Upper lobe of left lung (tissue), 6 donors: ENCODE data around the gene CCDC201. TPM values are rescaled to one million over a fixed set of nuclear protein-coding genes. Genes with fewer than 3 reads are reported as not detected.

ENCODE experiments used
- ATAC-seq, 2 donors: fragments of 200-7000 bp; cut with Tn5 transposase; one replicate each; pipeline ENCODE4 v1.9.1; 2022; ENCODE audit warnings: mild to moderate bottlenecking in 2 of 2, moderate library complexity in 2 of 2; ENCODE audit not compliant: low FRiP score in 2 of 2
- DNase-seq, 2 donors: peaks; one replicate each; pipeline ENCODE4 v3.0.0-alpha.2; 2019 to 2020
- H3K27ac ChIP-seq, 4 donors: fragments of 200-600 bp; sonication (generic); one replicate each; pipeline ENCODE4 v1.5.1; 2016 to 2019
- H3K27me3 ChIP-seq, 4 donors: fragments of 200-600 bp; sonication (generic); one replicate each; pipeline ENCODE4 v1.5.1; 2017 to 2019
- H3K36me3 ChIP-seq, 4 donors: fragments of 200-600 bp; sonication (generic); one replicate each; pipeline ENCODE4 v1.5.1; 2016 to 2019
- H3K4me1 ChIP-seq, 4 donors: fragments of 200-600 bp; sonication (generic); one replicate each; pipeline ENCODE4 v1.5.1; 2018 to 2019
- H3K4me3 ChIP-seq, 4 donors: fragments of 200-600 bp; sonication (generic); one replicate each; pipeline ENCODE4 v1.5.1; 2017 to 2019; ENCODE audit warnings: mild to moderate bottlenecking in 2 of 4, moderate library complexity in 1 of 4
- H3K9me3 ChIP-seq, 4 donors: fragments of 200-600 bp; sonication (generic); one replicate each; pipeline ENCODE4 v1.5.1; 2018 to 2019
- EP300 ChIP-seq, 4 donors: sonication (generic); formaldehyde crosslinking; IDR thresholded peaks; one replicate each; pipeline ENCODE4 v1.5.1; 2017; ENCODE audit warnings: antibody characterized with exemption in 4 of 4, control low read depth in 2 of 4
- POLR2A ChIP-seq, 4 donors: fragments of 450-650 bp; IDR thresholded peaks; one replicate each; pipeline ENCODE4 v1.5.1; 2016 to 2017; ENCODE audit warnings: antibody characterized with exemption in 4 of 4, mild to moderate bottlenecking in 2 of 4
- POLR2AphosphoS5 ChIP-seq, 2 donors: sonication (generic); formaldehyde crosslinking; IDR thresholded peaks; one replicate each; pipeline ENCODE4 v1.5.1; 2017; ENCODE audit warnings: antibody characterized with exemption in 2 of 2
- WGBS, 2 donors: methylation state at CpG; one replicate each; pipeline ENCODE4 v1.1.5; 2017 to 2018; 5-methylcytosine and 5-hydroxymethylcytosine counted together
- total RNA-seq, 6 donors: library from RNA; depleted of rRNA in 4 of 6; stranded (reverse); fragments of >200 nt in 4 of 6; gene quantifications; one replicate each; pipeline versions ENCODE4 v1.1.0 to v1.2.1, GENCODE V29; 2016 to 2021
- TF ChIP-seq, protein P1 (sequence below), 6 experiments: fragments of 450-650 bp in 4 of 6; fragments of 200-600 bp in 2 of 6; sonication (generic) in 2 of 6; IDR thresholded peaks; one replicate each; pipeline ENCODE4 v1.5.1; 2016 to 2019; ENCODE audit warnings: antibody characterized with exemption in 6 of 6
- donor health status: DM: no; HTN: no; CAD: no; lungs with moderate emphysema.
- donor health status: DM: no; HTN: yes; CAD: no; lungs with severe emphysema.

The CCDC201 gene, protein sequence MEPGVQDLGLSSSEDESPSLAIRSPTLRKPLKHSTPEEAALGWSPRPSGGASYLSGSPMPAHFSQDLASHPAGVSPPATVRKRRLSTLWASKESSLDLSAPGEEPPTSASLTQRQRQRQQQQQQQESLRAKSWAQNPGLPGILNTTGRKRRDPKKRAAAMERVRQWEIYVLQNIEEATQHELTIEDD
- not detected for total RNA-seq

DNA sequence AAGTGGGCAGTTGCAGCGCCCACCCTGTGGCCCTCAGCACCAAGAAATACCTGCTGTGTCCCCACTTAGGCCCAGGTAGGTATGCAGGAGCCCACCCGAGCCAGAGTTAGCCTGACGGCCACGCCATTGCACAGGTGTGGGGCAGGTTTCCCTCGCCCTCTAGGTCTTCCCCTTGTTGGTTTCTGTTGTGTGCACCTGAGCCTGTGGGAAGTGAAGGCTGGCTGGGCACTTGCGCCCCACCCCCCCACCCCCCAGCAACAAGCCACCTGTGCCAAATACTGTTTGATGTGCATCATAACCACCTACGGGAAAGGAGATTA lies at the start of gene CCDC201:
Gene CCDC201 (minus strand): TSS at position 48 of the 320 bp plus-strand sequence. CDS start 75 bp downstream, outside the sequence.
- Histone ChIP-seq H3K9me3 (peaks cover 0 to 1% (median under 1%) of the 10 kb centered on the region in 4 donors), H3K4me3 (no peak within 1 kb of the TSS), H3K36me3 (no peaks in the 10 kb centered on the region), H3K27me3 (no peaks in the 10 kb centered on the region), H3K27ac (no peak within 1 kb of the TSS), H3K4me1 (no peaks in the 10 kb centered on the region)
- ATAC-seq, result no peak
- TF ChIP-seq POLR2AphosphoS5 (IDR thresholded peaks at IDR 0.05), result no peak
- no peak for TF ChIP-seq POLR2A (IDR thresholded peaks at IDR 0.05)
- TF ChIP-seq EP300 (IDR thresholded peaks at IDR 0.05), result no peak
- TF ChIP-seq, protein P1, sequence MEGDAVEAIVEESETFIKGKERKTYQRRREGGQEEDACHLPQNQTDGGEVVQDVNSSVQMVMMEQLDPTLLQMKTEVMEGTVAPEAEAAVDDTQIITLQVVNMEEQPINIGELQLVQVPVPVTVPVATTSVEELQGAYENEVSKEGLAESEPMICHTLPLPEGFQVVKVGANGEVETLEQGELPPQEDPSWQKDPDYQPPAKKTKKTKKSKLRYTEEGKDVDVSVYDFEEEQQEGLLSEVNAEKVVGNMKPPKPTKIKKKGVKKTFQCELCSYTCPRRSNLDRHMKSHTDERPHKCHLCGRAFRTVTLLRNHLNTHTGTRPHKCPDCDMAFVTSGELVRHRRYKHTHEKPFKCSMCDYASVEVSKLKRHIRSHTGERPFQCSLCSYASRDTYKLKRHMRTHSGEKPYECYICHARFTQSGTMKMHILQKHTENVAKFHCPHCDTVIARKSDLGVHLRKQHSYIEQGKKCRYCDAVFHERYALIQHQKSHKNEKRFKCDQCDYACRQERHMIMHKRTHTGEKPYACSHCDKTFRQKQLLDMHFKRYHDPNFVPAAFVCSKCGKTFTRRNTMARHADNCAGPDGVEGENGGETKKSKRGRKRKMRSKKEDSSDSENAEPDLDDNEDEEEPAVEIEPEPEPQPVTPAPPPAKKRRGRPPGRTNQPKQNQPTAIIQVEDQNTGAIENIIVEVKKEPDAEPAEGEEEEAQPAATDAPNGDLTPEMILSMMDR (IDR thresholded peaks at IDR 0.05), result no peak
- WGBS, 2 donors, result 88 to 98% methylated on average over 5 to 7 of the region's 7 CpGs
- peak in 1 of 2 donors; percentile 27 for DNase-seq

DNA sequence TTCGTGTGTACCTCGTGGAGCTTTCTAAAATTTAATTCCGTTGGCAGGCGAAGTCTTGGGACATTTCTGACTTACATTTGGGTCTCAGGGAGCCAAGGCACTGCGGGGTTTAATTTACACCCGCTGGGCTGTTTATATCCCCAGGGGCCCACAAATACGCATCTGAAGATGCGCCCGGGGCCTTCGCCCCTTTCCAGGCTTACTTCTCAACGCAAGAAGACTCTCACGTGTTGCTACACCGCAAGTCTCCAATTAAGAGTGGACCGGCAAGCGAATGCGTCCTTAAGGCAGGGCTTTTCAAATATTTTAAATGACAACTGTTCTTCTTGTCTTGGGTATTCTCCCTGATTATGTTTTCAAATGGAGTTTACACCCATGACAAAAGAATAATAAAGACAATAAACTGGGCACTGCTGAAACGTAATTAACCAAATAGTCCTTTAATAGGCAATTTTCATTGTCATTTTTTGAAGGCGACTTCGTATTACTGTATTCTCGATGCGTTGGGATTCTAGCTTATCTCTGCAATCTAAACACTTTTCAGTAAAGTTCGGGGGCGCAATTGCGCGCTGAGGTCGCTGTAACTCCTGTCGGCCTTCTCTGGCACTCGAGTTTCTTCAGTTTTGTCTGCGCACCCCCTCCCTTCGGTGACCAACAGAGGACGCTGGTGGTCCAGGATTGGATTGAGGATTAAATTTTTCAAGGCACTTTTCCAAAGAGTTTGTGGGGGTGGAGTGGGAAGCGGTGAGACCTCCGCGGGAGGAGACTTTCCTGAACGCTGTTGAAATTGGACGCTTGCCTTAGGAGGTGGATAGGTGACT lies 49.0 kb upstream of the CCDC201 start:
- Histone ChIP-seq H3K4me3 (peak overlapping the region in 3 of 4 donors; percentile 42 to 47 (median 46)), H3K4me1 (peaks cover 32 to 58% (median 34%) of the 10 kb centered on the region in 4 donors), H3K27ac (peak overlapping the region in 1 of 4 donors; percentile 18), H3K9me3 (no peaks in the 10 kb centered on the region), H3K27me3 (peaks cover 0 to 19% (median 7%) of the 10 kb centered on the region in 4 donors), H3K36me3 (no peaks in the 10 kb centered on the region)
- no peak for DNase-seq
- ATAC-seq, result peak; percentile 31 to 57
- WGBS, 2 donors, result 3% methylated on average over 35 to 36 of the region's 36 CpGs
- TF ChIP-seq, protein P1 (IDR thresholded peaks at IDR 0.05), result peak in 5 of 6 experiments; percentile 56 to 67 (median 62)
- no peak for TF ChIP-seq POLR2AphosphoS5 (IDR thresholded peaks at IDR 0.05)

DNA sequence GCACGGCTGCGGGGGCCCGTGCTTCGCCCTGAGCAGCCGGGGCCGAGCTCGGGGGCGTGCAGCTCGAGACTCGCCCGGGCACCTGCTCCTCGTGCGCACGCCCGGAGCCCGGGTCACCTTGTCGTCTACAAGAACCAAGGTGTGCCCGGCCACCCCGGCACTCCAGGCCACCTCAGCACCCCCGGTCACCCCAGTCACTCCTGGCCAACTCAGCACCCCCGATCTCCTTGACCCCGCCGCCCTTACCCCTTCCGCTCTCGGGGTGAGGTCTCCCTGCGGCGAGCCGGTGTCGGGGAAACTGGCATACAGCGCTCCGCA lies 48.5 kb upstream of the CCDC201 start:
- Histone ChIP-seq H3K9me3 (no peaks in the 10 kb centered on the region), H3K27me3 (peaks cover 0 to 19% (median 7%) of the 10 kb centered on the region in 4 donors), H3K4me1 (peaks cover 32 to 58% (median 34%) of the 10 kb centered on the region in 4 donors), H3K4me3 (peak overlapping the region in 3 of 4 donors; percentile 42 to 47 (median 46)), H3K27ac (peak overlapping the region in 1 of 4 donors; percentile 18), H3K36me3 (no peaks in the 10 kb centered on the region)
- WGBS, 2 donors, result 3% methylated on average over 10 of the region's 31 CpGs; no CpG with 5 or more reads in 1 of the 2 donors
- TF ChIP-seq, protein P1 (IDR thresholded peaks at IDR 0.05), result no peak
- TF ChIP-seq EP300 (IDR thresholded peaks at IDR 0.05) (no peak), POLR2A (IDR thresholded peaks at IDR 0.05) (no peak), POLR2AphosphoS5 (IDR thresholded peaks at IDR 0.05) (no peak)
- DNase-seq (no peak), ATAC-seq (no peak)

DNA sequence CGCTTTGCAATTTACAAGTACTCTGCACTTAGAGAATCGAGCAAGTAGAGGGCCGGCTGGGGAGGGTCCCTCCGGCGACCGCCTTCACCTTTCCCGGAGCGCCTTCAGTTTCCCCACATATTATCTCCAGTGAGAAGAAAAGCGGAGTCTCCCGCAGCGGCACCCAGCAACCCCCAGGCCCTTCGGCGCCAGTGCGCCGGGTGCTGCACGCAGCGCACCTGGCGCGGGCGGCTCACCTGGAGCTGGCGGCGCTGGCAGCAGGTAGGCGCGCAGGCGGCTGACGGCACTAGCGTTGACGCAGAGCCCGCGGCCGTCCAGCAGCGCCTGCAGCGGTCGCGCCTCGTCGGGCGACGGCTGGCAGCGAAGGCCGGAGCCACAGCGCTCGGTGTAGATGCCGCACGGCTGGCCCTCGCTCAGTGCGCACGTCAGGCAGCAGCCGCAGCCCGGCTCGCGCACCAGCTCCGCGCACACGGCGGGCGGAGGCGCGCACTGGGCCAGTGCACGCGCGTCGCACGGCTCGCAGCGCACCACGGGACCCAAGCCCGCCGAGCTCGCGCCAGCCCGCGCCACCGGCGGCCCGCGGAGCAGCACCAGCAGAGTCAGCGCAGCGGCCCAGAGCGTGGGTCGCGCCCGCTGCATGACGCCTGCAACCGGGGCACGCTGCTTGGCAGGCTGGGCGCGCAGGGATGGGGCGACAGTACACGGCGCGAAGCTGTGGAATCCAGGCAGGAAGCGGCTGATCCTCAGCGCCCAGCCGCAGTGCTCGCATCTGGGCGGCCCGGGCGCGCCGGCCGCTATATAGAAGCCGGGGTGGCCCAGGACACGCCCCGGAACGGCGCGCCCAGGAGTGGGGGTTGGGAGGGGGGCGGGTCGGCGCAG lies 47.9 kb upstream of the CCDC201 start, which contains the start of gene IGFBP3:
Gene IGFBP3 (minus strand): TSS at position 771 of the 879 bp plus-strand sequence. CDS start 132 bp downstream, at position 639.
- TF ChIP-seq POLR2AphosphoS5 (IDR thresholded peaks at IDR 0.05) (no peak), POLR2A (IDR thresholded peaks at IDR 0.05) (no peak), EP300 (IDR thresholded peaks at IDR 0.05) (no peak)
- TF ChIP-seq, protein P1 (IDR thresholded peaks at IDR 0.05), result peak in 2 of 6 experiments; percentile 13 to 22
- no peaks in the 10 kb centered on the region for H3K36me3 ChIP-seq
- H3K4me3 ChIP-seq, result peak within 1 kb of the TSS in 3 of 4 donors; percentile 42 to 47 (median 46)
- 3 to 8% methylated on average over 9 to 39 of the region's 111 CpGs for WGBS, 2 donors
- peak in 1 of 2 donors; percentile 91 for DNase-seq
- peak within 1 kb of the TSS in 1 of 4 donors; percentile 18 for H3K27ac ChIP-seq
- ATAC-seq, result peak in 1 of 2 donors; percentile 77
- no peaks in the 10 kb centered on the region for H3K9me3 ChIP-seq
- peaks cover 0 to 19% (median 7%) of the 10 kb centered on the region in 4 donors for H3K27me3 ChIP-seq
- H3K4me1 ChIP-seq, result peaks cover 32 to 58% (median 34%) of the 10 kb centered on the region in 4 donors
